GM19455 (cell line): Measurements from ENCODE around the gene TNFRSF13B.
"Not testable (repeated sequence)": the region's sequence is repeated elsewhere in the genome, so short reads cannot be mapped to it uniquely, and the experiment has no call there.

Experiments
- ATAC-seq: cut with Tn5 transposase; IDR thresholded peaks from one replicate; pipeline ENCODE4 v1.9.1; 2021; ENCODE audit not compliant: unreplicated experiment

The TNFRSF13B gene

DNA sequence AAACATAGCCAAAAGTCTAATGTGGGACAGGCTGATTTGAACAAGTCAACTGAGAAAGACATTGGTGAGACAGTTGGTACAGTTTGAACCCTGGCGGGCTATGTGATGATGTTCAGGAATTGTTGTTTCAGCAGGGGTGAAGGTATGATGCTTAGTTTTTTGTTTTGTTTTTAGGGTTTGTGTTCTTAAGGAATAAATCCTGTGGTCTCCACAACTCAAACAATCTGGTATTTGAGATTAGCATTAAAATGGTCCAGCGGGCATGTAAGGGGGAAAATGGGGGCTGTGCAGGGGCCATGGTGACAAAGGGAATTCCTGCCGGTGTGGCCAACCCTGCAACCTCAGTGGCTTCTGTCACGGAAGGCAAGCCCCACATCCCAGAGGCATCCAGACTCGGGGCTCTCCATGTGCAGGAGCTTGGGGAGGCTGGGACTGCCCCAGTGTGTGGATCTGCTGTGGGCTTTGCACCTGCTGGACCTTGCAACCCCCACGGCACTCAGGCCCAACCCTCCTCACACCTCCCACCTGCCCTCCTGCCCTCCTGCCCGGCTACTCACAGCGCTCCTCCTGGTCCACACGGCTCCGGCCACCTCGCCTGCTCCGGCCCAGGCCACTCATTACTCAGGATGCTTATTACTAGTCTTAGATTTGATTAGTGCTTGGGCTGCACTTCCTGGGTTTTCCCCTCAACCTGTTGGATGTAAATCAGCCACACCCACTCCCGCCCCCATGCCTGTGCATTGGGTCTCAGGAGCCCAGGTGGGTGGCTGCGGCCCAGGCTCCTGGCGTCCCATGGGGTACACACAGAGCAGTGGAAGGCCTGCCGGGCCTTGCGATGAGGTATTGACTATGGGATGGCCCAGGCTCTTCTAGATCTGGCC, at the start of gene TNFRSF13B:
TNFRSF13B (minus strand) TSS at position 661 of the 881 bp plus-strand sequence; CDS start at position 618, 43 bp downstream.
- no peak for ATAC-seq

DNA sequence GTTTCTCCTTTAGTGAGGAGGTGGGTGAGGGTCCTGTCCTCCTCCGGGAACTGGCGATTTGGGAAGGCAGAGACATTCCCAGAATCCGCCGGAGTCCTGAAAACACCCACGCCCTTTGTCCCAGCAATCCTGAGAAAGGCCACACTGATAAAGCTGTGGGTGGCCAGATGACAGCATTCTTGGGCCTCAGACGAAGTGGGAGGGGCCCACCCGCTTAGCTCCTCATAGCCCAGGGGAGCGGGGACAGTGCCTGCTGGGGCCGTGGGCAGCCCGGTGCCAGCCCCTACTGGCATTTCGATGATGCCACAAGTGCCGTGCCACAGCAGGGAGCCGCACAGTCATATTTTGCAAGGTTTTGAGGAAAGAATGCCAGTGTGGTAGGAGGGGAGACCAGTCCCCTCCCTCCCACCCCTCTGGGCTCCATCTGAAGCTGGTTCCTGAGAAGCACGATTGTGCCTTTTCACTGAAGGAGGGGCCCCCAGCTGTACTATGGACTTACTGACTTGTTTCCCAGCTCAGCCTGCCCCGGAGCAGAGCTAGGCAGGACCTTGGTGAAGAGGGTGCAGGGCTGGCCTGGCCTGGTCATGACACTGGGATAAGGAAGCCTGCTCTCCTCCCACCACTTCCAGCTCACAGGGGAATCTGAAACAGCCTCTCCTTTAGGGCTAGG, 49.4 kb upstream of the TNFRSF13B start:
- ATAC-seq, result no peak

DNA sequence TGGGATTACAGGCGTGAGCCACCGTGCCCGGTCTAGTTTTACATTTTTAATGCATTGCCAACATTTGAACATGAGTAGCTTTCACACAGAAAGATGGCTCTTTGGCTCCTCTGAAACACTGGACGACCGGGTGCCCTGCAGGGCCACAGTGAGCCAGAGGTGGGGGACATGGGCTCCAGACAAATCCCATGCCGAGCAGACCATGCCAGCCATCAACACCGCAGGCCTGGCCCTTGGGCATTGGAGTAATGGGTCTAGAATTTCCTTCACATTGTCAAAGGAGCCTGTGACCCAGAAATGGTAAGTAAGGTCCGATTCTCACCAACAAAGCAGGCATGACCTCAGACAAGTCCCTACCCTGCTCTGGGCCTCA, 48.9 kb upstream of the TNFRSF13B start:
- no peak for ATAC-seq

DNA sequence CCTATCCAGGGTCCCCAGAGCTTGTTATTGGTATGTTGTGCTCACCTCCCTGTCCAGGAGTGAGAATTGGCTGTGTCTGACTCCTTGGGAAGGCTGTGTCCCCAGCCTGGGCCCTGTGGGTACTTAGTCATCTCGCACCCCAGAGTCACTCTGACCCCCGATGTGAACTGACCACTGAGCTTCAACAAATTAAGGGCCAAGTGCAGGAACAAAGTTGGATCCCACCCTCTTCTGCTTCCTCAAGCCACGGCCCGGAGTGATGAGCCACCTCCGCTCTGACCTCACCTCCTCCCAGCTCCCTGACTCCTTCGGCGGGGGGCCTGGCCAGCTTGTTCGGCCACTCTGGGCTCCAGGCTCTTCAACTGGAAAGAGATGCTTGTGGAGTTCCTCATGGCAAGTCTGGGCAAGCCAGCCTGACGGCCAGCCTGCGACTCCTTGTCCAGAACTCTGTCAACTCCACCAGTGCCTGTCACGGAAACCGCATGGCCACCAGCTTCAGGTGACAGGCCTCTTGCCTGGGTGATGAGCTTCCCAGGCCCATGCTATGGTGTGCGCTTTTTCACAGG, 48.1 kb upstream of the TNFRSF13B start:
- no peak for ATAC-seq

DNA sequence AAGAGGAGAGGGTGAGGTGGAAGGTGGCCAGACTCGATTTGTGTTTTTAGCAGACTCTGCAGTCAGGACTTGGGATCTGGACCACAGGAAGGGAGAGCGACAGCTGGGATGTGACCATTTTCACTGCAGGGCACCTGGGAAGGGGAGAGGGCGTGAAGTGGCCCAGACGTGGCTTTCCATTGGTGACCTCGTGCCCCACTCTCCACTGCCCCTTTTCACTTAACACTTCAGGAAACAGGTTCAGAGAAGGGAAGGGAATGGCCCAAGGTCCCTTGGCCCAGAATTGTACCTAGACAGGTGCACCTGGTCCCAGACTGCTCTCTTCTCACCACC, 47.5 kb upstream of the TNFRSF13B start:
- ATAC-seq, result no peak

DNA sequence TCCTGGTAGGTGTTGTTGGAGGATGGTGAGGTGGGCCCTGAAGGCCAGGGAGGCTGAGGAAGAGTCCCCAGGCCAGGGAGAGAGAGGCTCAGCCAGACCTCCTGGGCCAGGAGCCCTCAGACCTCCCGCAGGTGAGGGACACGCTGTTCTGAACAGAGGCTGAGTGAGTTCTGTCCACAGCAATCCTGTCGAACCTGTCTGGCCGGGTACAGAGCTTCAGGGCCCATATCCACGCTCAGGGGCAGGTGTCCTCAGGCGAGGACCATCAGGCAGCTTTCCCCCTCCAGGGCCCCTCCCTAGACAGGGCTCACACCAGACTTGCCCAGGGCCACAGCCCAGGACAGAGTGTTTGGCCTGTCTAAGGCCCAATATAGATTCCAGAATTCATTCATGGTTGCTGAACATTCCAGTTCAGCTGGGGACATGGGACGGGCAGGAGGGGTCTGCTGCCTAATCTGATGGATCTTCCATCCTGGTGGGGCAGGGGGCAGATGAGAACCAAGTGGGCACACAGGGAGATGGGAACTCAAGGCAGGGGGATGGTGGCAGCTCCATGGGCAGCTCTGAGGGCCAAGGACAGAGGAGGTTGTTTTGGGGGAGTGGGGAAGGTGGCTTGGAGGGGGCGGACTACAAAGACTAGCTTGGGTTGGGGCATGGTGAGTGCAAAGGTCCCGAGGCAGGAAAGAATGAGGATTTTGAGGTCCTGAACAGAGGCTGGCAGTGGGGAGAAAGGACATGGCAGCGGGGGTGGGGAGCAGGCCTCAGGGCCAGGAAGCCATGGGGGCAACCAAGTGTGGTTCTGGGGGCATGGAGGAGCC, 46.9 kb upstream of the TNFRSF13B start:
- no peak for ATAC-seq

DNA sequence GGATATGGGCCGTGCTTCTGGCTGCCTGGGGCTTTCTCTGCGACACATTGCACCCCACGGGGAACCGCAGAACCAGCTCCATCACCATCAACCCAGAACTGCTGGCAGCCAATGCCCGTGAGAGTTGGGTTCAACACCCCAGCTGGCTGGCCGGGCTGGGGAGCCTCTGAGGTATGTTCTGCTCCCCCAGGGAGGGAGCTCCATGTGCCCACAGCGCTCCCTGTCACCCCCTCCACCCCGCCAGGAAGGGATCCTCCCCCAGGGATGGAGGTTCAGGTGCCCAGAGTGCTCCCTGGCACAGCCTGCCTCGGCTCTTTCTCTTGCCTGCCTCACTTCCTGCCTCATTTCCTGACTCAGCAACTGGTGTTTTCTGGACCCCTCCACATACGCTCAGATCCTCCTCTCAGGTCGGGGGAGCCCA, 46.1 kb upstream of the TNFRSF13B start:
- ATAC-seq, result no peak

DNA sequence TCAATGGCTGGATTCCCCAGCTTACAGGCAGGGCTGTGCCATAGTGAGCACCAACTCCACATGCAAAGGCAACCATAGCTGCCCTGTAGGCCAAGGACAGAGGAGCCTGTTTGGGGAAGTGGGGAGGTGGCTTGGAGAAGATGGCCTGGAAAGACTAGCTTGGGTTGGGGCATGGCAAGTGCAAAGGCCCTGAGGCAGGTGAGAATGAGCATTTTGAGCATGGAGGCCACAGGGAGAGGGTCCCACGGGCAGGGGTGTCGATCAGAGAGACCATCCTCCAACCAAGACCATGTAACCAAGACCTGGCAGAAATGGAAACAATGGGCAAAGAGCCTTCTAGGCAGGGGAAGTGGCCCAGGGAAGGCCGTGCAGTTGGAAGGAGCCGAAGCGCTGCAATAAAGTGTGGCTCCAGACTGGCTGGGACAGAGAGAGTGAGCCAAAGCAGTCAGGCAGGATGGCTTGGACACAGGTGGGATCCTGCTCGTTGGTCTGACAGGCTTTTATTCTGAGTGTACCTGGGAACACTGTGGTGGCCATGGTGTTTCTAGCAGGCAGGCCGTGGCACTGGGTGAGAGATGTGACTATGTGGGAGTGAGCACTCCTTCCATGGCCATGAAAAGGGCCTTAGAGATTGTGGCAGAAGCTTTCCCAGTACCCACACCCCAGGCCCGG, 45.6 kb upstream of the TNFRSF13B start:
- ATAC-seq, result no peak

DNA sequence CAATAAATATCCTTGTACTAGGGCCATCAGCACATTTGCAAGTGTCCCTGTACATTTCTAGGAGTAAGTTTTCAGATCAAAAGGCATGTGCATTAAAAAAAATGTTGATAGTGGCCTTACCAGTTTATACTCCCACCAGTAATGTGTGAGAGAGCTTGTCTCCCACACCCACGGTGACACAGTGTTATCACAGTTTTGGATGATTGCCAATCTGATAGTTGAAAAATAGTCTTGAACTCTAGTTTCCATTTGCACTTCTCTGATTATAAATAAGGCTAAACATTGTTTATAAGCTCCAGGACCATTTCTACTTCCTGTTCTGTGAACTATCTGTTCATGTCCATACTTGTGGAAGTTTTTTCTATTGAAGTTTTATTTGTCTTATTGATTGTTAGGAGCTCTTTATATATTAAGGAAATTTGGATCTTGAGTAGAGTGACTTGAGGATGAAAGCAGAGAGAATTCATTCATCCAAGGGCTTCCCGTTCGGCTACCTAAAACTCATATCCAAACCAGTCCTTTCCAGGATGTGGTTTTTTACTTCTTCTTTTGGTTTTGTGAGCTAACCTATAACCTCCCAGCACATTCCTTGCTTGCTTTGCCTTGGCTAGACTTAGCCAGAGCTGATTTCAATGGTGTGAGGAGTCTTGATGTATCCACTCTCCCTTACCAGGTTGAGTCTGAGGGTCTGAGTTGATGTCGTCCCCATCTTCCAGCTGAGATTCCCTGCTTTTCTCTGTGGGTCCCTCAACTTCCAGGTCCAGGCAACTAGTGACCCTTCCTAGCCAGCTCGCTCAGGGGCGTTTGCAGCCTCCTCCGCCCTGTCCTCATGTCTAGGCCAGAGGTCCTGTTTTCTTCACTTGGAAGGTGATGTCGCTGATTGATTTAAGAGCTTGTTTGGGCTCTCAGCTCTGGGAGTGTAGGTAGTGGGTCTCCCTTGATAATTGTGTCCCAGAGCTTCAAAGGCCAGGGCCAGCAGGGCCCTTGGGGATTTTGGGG, 44.6 kb upstream of the TNFRSF13B start:
- ATAC-seq, result not testable (repeated sequence)

DNA sequence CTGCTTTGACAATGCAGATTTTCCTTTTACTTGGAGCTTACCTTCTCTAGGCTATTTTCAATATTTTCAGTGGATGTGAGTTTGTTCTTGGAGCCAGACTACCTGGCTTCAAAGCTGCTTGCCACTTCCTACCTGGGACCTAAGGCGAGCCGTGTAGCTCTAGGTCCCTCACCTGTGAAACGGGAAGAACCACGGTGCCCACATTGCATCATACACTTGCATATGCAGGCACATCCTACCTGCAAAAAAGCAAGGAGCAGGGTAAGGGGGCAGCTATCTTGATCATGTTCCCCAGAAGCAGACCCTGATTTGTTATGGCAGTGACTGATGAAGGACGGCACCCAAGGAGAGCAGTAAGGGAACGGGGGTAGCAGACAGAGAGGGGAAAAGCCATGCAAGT, 43.3 kb upstream of the TNFRSF13B start:
- no peak for ATAC-seq

DNA sequence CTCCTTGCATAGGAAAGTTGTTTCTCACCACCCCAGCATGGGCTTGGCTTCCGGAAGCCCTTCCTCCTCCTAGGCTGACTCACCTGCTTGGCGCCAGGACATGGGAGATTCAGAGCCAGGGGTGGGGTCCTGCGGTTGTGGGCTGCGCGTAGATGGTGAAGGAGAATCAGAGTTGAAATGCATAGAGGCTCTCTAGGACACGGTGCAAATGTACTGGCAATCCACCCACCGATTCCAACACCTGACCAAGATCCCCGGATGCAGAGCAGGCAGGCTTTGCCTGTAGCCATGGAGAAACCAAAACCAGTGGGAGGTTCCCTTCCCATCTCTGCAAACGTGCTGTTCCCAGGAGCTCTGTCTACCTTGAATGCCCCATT, 42.8 kb upstream of the TNFRSF13B start:
- not testable (repeated sequence) for ATAC-seq

DNA sequence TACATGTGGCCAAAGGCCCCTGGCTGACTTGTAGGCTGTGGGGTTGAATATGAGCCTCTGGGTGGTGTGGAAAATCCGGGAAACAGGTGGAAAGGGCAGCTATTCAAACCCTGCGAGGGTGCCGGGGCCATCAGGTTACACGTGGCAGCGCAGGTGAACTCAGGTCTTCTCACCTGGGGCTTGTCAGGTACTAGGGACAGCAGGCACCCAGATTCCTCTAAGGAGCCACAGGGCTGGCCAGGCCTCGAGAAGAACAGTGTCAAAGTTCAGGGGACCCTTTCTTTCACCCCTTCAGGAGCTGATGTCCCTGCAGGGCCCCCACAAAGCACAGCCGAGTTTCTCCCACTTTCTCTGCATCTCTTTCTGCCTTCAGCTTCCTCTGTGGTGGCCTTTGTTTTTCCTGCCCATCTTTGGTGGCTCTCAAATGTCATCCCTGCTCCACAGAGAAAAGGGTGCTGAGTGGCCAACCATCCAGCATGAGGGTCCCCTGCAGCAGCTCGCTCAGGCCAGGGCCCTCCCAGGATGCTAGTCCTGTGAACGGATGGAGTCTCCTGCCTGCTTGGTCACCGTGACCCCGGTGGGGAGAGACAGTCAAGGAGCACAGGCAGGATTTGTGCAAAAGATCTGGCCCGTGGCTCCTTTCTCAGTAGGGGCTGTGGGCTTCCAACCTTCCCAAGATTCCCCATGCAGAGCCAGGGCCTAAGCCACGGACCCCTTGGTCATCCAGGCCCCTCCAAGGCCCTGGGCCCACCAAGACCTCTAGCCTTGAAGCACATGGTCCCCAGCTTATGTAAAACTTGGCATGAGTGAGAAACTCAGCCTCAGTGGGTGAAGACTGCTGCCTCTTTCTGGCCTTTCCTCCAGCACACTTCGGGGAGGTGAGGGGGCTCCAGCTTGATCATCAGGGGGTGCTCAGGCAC, 42.2 kb upstream of the TNFRSF13B start:
- not testable (repeated sequence) for ATAC-seq

DNA sequence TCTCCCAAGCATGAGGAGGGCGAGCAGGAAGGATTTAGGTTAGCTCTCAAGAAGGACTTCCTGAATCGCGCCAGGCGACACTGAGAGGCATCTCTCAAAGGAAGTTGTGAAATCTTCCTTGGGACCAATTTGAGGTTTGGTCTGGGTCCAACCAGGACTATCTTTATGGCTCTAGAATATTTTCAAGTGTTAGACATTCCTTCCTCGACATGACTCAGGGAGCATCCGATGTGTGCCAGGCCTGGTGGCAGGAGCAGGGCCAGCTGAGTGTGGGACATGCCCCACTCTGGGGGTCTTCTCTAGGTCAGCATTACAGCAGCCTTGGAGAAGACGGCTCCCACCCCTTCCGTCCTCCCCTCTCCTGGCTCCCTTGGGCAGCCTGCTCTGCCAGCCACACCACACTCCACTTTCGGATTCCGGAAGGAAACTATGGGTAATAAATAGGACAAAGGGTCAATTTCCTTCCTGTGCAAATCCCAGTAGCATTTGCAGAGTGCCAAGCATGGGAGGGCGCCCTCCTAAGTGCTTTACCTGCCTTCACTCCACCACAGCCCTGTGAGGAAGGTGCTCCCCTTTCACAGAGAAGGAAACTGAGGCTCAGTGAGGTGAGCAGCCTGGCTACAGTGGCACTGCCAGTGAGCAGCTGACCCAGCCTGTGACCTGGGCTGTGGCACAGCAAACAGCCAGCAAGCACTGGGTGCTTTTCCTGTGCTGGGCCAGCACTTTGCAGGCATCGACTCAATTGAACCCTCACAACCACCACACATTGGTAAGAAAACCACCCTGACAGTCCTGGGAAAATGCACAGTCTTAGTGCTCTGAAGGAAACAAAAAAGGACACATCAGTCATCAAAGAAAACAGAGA, 39.4 kb upstream of the TNFRSF13B start:
- not testable (repeated sequence) for ATAC-seq

DNA sequence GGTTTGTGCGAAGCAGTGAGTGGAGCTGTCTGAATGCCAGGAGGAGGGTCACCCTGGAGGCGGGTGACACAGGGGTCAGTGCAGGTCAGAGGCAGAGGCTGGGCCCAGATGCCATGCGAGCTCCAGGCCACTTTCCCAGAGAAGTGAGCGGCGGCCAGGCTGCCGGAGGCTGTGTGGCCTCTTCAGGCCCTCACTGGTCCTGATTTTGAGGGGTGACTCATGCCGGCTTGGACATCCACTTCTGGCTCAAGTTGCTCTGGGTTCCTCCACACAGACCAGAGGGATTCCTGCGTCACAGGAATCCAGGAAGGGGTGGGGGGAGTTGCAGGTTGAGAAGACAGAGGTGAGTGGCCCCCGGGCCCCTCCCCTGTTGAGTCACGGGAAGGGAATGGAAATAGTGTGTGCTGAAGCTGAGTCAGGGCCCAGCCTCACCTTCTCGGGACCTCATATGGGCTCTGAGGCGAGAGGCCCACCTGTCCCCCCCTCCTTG, 38.7 kb upstream of the TNFRSF13B start:
- ATAC-seq, result not testable (repeated sequence)

DNA sequence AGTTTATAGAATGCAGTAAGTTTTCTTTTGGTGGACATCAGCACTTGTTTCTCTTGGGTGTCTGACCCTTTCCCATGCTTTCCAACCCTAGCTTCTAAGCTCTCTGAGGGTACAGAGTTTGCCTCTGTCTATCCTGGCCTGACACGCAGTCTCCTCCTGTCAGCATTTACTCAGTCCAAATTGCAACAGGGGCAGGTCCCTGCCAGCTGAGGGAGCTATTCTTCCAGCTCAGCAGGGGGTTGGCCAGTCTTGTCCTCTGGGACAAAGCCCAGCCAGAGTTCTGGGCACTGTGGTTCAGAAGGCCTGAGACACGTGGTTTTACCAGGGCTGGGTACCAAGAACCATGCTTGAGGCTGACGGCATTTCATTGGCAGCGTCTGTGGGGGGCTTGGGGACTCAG, 38.1 kb upstream of the TNFRSF13B start:
- not testable (repeated sequence) for ATAC-seq

DNA sequence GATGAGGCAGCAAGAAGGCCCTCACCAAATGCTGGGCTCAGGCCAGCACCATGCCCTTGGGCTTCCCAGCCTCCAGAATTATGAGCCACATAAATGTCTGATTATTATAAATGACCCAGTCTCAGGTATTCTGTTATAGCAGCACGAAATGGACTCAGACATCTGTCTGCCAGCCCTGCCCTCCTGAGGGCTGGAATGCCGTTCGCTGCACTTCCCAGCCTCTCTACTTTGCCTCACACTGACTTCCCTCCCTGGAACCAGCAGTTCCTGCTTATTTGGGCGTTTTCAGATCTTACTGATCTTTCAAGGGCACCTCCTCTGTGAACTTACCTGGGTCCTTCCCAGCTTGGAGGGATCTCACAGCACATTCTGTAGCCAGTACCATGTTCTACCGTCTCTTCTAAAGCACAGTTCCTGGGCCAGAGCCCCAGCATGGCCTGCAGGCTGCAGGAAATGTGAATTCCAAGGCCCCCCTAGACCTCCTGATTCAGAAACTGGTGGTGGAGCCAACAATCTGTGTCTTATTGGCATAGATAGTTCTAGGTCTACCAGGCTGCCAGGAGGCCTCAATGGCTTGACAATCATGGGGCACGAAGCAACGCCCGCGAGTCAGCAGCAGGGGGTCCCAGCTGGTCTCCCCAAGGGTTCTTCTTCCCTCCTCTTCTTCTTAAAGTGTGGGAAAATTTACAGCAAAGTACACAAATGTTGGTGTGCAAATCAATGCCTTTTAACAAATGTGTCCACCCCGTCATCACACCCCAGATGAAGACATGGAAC, 36.9 kb upstream of the TNFRSF13B start:
- ATAC-seq, result not testable (repeated sequence)

DNA sequence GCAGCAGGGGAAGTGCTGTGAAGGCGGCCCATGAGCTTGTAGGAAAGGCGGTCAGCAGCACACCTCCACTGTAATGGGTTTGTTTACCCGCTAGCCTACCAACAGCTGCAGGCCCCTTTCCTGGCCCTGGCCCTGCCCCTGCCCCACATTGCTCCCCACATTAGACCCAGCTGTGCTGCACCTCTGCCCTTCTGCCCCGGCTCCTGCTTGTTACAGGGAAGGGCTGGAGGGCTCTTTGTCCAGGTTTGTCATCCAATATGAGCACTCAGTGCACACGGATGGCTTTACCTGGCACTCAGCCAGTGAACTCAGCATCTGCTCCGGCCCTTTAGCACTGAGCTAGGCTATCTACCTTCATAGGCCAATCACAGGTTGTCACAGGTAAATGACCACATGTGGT, 36.0 kb upstream of the TNFRSF13B start:
- not testable (repeated sequence) for ATAC-seq
